A673 (cell line): ENCODE data around the gene FSIP2. TPM values are rescaled to one million over a fixed set of nuclear protein-coding genes. Genes with fewer than 3 reads are reported as not detected.

Experiments
- BruUV-seq: library from RNA; stranded (reverse); fragments of 400-500 nt; replicated peaks from 2 replicates; lab custom pipeline; 2021; lab: Mats Ljungman, UMichigan
- CTCF ChIA-PET: fragments of 300-600 bp; sonication (Branson Sonifier 250); formaldehyde crosslinking; loops from one replicate; lab custom pipeline; 2022; ENCODE audit warnings: antibody characterized with exemption; lab: Charles Lee
- POLR2A ChIA-PET: fragments of 300-600 bp; sonication (Branson Sonifier 250); formaldehyde crosslinking; loops from one replicate; lab custom pipeline; 2022; ENCODE audit warnings: antibody characterized with exemption; ENCODE audit not compliant: low non-redundant PET; lab: Charles Lee
- DNase-seq: peaks from one replicate; pipeline ENCODE4 v3.0.0-alpha.2; 2015; ENCODE audit warnings: low spot score
- H3K27ac ChIP-seq: fragments of 200-600 bp; sonication (generic); 2 replicates; pipeline ENCODE4 v1.5.1; 2016; ENCODE audit warnings: mixed run types, low read depth, mild to moderate bottlenecking, mixed read lengths, antibody characterized with exemption, low read length; ENCODE audit not compliant: poor library complexity, severe bottlenecking
- H3K27me3 ChIP-seq: fragments of 200-600 bp; sonication (generic); replicated peaks from 2 replicates; pipeline ENCODE4 v1.6.1; 2017; ENCODE audit warnings: mixed run types, low read depth, mild to moderate bottlenecking, mixed read lengths, antibody characterized with exemption, low read length; ENCODE audit not compliant: insufficient read depth, poor library complexity
- H3K36me3 ChIP-seq: fragments of 200-600 bp; sonication (generic); 2 replicates; pipeline ENCODE4 v1.6.1; 2016; ENCODE audit warnings: mixed run types, mild to moderate bottlenecking, mixed read lengths, antibody characterized with exemption, low read length; ENCODE audit not compliant: insufficient read depth, poor library complexity, severe bottlenecking
- H3K4me1 ChIP-seq: fragments of 200-600 bp; sonication (generic); 2 replicates; pipeline ENCODE4 v1.6.1; 2017; ENCODE audit warnings: mixed run types, mild to moderate bottlenecking, mixed read lengths, antibody characterized with exemption, low read length; ENCODE audit not compliant: insufficient read depth, poor library complexity, severe bottlenecking
- H3K4me3 ChIP-seq: fragments of 200-600 bp; sonication (generic); 2 replicates; pipeline ENCODE4 v1.5.1; 2016; ENCODE audit warnings: low read depth, mixed run types, mild to moderate bottlenecking, mixed read lengths, low read length; ENCODE audit not compliant: poor library complexity, severe bottlenecking
- H3K9me3 ChIP-seq: fragments of 200-600 bp; sonication (generic); 2 replicates; pipeline ENCODE4 v1.6.1; 2016; ENCODE audit warnings: mixed run types, low read depth, mild to moderate bottlenecking, mixed read lengths, antibody characterized with exemption, low read length; ENCODE audit not compliant: poor library complexity, severe bottlenecking
- EZH2 ChIP-seq: fragments of 200-600 bp; sonication (generic); IDR thresholded peaks from 2 replicates; pipeline ENCODE4 v1.6.1; 2017; ENCODE audit warnings: borderline replicate concordance, low read depth, mild to moderate bottlenecking, mixed read lengths, antibody characterized with exemption, low read length; ENCODE audit not compliant: poor library complexity, severe bottlenecking
- intact Hi-C: fragments of 100-400 bp; cut with micrococcal nuclease; formaldehyde crosslinking; loops from one replicate; pipeline ENCODE4 v1.10.0; 2022; ENCODE audit not compliant: unreplicated experiment
- total RNA-seq: library from RNA; stranded (reverse); gene quantifications from 2 replicates; pipeline ENCODE4 v1.2.3, GENCODE V29; 2021
- TF ChIP-seq, protein P1 (sequence below): fragments of 300-800, 200-600 bp; sonication (generic); conservative IDR thresholded peaks from 2 replicates; pipeline ENCODE4 v1.5.1; 2017; ENCODE audit warnings: low read depth, mild to moderate bottlenecking, antibody characterized with exemption, low read length, moderate library complexity, mixed read lengths

FSIP2 gene
- total RNA-seq, 1 experiment from 2014 or later = 0.21 TPM

DNA sequence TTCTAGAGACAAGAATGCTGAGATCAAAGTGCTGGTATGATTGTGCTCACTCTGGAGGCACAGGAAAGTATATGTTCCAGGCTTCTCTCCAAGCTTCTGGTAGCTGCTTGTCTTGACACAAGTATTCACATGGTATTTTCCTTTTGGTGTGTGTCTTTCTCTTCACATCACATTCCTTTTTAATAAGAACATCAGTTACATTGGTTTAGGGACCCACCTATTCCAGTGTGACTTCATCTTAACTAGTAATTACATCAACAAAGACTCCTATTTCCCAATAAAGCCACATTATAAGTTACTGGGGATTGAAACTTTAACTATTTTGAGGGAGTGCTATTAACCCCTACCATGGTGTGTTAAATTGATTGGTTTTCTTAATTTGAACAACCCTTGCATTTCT is 119.1 kb downstream of the FSIP2 start:
- no TSS peak for BruUV-seq
- CTCF ChIA-PET = no interaction called here
- H3K27me3 ChIP-seq = no peaks in the 10 kb centered on the region
- POLR2A ChIA-PET = no interaction called here
- H3K9me3 ChIP-seq = no peaks in the 10 kb centered on the region
- intact Hi-C loops = no loop called here
- DNase-seq = no peak
- TF ChIP-seq, protein P1, sequence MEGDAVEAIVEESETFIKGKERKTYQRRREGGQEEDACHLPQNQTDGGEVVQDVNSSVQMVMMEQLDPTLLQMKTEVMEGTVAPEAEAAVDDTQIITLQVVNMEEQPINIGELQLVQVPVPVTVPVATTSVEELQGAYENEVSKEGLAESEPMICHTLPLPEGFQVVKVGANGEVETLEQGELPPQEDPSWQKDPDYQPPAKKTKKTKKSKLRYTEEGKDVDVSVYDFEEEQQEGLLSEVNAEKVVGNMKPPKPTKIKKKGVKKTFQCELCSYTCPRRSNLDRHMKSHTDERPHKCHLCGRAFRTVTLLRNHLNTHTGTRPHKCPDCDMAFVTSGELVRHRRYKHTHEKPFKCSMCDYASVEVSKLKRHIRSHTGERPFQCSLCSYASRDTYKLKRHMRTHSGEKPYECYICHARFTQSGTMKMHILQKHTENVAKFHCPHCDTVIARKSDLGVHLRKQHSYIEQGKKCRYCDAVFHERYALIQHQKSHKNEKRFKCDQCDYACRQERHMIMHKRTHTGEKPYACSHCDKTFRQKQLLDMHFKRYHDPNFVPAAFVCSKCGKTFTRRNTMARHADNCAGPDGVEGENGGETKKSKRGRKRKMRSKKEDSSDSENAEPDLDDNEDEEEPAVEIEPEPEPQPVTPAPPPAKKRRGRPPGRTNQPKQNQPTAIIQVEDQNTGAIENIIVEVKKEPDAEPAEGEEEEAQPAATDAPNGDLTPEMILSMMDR = no peak
- TF ChIP-seq EZH2 = no peak
- H3K27ac ChIP-seq = no peak overlapping the region
- H3K4me1 ChIP-seq = no peaks in the 10 kb centered on the region
- no peak overlapping the region for H3K4me3 ChIP-seq
- no peaks in the 10 kb centered on the region for H3K36me3 ChIP-seq

DNA sequence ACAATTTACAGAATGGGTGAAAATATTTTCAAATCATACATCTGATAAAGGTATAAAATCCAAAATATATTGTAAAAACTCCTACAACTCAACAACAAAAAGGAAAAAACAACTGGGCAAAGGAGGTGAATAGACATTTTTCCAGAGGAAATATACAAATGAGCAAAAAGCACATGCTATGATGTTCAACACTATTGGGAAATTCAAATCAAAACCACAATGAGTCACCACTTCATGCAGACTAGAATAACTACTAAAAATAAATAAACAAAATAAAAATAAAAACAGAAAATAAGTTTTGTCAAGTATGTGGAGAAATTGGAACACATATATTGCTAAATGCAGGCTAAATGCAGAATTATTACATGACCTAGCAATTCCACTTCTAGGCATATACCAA is 120.9 kb downstream of the FSIP2 start:
- POLR2A ChIA-PET = no interaction called here
- Histone ChIP-seq H3K27ac (no peak overlapping the region), H3K4me1 (no peaks in the 10 kb centered on the region), H3K9me3 (no peaks in the 10 kb centered on the region), H3K4me3 (no peak overlapping the region), H3K36me3 (no peaks in the 10 kb centered on the region), H3K27me3 (no peaks in the 10 kb centered on the region)
- TF ChIP-seq EZH2 = no peak
- TF ChIP-seq, protein P1 = no peak
- BruUV-seq = no TSS peak
- DNase-seq = no peak
- intact Hi-C loops = no loop called here
- CTCF ChIA-PET = no interaction called here

DNA sequence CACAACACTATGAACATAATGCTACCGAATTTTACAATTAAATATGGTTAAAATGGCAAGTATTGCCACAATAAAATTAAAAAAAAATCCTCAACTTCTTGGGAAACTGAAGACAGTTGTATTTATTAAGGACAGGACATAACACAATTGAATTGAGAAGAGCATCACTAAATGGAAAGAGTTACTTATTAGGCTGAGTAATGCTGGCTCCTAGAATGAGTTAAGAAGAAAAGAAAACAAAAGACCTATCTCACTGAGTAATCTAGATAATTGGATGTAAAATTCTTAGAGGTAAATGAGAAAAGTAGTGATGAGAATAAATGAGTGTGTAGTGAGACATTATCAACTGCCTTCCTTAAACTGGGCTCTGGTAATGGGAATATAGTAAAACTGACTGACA is 121.7 kb downstream of the FSIP2 start:
- POLR2A ChIA-PET = no interaction called here
- Histone ChIP-seq H3K4me3 (no peak overlapping the region), H3K36me3 (no peaks in the 10 kb centered on the region), H3K27me3 (no peaks in the 10 kb centered on the region), H3K4me1 (no peaks in the 10 kb centered on the region), H3K9me3 (no peaks in the 10 kb centered on the region), H3K27ac (no peak overlapping the region)
- BruUV-seq = no TSS peak
- DNase-seq = no peak
- intact Hi-C loops = no loop called here
- TF ChIP-seq, protein P1 = no peak
- no peak for TF ChIP-seq EZH2
- CTCF ChIA-PET = no interaction called here
